H54 (cell line): ENCODE data around the gene F10.

Experiments used
- DNase-seq: peaks from one replicate; pipeline ENCODE4 v3.0.0; 2011; ENCODE audit warnings: low spot score, mixed read lengths; ENCODE audit not compliant: insufficient read length
- FAIRE-seq: peaks from 3 replicates; lab custom pipeline; 2011; peaks lifted over from hg19 to GRCh38; lab: Jason Lieb, UNC
- POLR2A ChIP-seq: IDR thresholded peaks from 2 replicates; pipeline ENCODE4 v1.6.1; 2011; ENCODE audit warnings: low read depth, mild to moderate bottlenecking, low read length

Gene F10

DNA sequence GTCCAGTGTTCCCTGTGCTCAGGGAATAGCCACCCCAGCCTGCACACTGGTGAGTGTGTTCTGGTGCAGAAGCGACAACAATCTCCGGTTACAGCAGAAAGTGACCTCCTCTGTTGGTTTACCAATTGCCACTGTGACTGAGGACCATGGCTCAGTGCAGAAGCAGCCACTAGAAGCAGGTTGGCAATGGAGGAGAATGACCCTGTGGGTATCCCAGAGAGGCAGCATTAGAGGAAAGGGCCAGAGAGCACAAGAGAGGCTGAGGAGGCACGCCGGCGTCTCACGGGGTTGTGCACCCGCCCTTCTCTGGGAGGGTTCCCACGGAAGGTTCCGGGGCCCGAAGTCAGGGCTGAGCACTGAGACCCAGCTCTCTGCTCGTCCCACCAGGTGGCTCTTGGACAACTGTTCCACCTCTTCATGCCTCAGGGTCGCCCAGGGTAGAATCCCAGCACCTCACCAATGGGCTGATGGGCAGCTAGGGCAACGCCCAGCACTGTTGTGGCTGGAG, 49.9 kb downstream of the F10 start:
- DNase-seq (no peak), FAIRE-seq (no peak)
- no peak for TF ChIP-seq POLR2A

DNA sequence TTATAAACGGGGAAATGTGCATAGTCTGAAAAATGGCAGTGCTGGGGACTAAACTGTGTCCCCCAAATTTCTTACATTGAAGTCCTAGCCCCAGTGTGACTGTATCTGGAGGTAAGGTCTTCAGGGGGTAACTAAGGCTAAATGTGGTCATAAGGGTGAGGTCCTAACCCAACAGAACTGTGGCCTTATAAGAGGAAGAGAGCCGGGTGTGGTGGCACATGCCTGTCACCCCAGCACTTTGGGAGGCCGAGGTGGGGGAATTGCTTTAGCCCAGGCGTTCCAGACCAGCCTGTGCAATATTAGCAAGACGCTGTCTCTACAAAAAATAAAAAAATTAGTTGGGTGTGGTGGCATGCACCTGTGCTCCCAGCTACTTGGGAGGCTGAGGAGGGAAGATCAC, 53.7 kb downstream of the F10 start:
- no peak for TF ChIP-seq POLR2A
- no peak for DNase-seq
- FAIRE-seq: no peak

DNA sequence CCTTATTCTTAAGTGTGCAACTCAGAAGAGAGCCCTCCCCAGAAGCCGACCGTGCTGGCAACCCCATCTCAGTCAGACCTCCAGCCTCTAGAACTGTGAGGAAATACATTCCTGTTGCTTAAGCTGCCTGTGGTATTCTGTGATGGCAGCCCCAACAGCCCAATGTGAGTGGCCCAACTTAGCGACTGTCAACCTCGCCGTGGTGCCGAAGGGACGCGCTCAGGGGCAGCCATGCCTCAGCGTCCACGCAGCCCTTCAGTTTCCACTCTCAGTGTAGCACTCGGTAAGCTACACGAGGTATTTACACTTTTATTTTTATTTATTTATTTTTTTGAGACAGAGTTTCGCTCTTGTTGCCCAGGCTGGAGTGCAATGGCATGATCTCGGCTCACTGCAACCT, 54.2 kb downstream of the F10 start:
- no peak for TF ChIP-seq POLR2A
- DNase-seq: no peak
- no peak for FAIRE-seq

DNA sequence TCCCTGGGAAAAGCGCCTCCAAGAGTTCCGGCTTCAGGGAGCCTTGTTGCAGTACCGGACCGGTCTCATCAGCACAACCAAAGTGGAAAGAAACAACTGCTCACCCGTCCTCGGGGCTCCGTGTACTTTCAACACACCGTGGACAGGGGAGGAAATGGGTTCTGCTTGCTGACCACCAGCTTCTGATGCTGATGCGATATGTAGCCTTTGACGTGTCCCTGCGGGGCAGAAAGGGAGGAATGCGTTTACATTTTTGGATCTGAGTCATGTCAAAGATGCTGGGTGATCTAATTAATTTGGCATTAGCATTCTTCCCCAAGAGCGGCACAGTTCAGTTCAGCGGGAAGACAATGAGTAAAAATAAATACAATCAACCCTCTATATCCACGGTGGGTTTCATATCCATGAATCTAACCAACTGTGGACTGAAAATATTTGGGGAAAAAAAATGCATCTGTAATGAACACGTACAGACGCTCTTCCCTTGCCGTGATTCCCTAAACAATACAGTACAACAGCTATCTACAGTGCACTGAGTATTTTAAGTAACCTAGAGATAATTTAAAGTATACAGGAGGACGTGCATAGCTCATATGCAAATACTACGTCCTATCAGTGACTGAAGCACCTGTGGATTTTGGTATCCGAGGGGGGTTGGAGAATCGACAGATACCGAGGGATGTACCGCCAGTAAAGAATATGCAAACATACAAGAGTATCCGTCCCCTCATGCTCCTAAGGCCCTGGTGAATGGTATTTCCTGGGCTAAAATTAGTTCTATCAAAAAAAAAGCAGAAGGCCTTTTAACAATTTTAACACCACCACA, 55.7 kb downstream of the F10 start:
- TF ChIP-seq POLR2A: 0 out of 2 replicates have a peak, but pooled peaks have one; percentile 24
- FAIRE-seq: peak; percentile 98
- DNase-seq: peak; percentile 90

DNA sequence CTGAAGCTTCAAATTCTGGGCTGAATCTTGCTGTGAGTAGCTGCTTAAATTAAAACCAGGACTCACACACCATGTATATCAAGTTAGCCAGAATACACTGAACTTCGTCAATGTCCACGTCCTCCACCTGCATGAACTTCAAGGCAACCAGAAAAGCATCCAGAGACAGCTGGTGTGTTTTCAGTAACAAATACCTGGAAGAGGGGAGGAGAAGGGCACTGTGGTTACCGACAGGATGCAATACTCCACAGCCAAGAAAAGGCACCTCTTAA, 56.2 kb downstream of the F10 start:
- TF ChIP-seq POLR2A: no peak
- peak; percentile 23 for FAIRE-seq

GRCh38 chr13:113179374-113180230, 57.0 kb downstream of the F10 start:
- TF ChIP-seq POLR2A: no peak
- no peak for DNase-seq
- FAIRE-seq: no peak

More for the DNA sequence above, 56.2 kb downstream of the F10 start:
- DNase-seq: no peak

- no peak for DNase-seq
- no peak for FAIRE-seq
- no peak for TF ChIP-seq POLR2A
Observed at GRCh38 chr13:113182046-113182445, 59.4 kb downstream of the F10 start.

- no peak for TF ChIP-seq POLR2A
- no peak for FAIRE-seq
Observed at GRCh38 chr13:113183450-113184129, 61.0 kb downstream of the F10 start.

GRCh38 chr13:113184568-113185440, 62.2 kb downstream of the F10 start:
- no peak for FAIRE-seq
- DNase-seq: no peak
- TF ChIP-seq POLR2A: no peak

More at GRCh38 chr13:113183450-113184129, 61.0 kb downstream of the F10 start:
- no peak for DNase-seq

GRCh38 chr13:113186061-113186900, 63.7 kb downstream of the F10 start:
- no peak for TF ChIP-seq POLR2A
- no peak for FAIRE-seq
- DNase-seq: no peak

GRCh38 chr13:113187263-113187669, 64.7 kb downstream of the F10 start:
- FAIRE-seq: peak; percentile 100
- peak; percentile 96 for DNase-seq
- peak; percentile 35; the same call in 1 of the 2 replicates for TF ChIP-seq POLR2A
